BE2C (cell line): ENCODE measurements around the gene ABCG5.

Experiments used
- DNase-seq: peaks from one replicate; pipeline ENCODE4 v3.0.0-alpha.2; 2020
- H3K27me3 ChIP-seq: fragments of 250-450 bp; sonication (Bioruptor Pico); 2 replicates; pipeline ENCODE4 v1.5.1; 2020; ENCODE audit warnings: mild to moderate bottlenecking
- H3K36me3 ChIP-seq: fragments of 250-450 bp; sonication (Bioruptor Pico); 2 replicates; pipeline ENCODE4 v1.5.1; 2020; ENCODE audit warnings: mild to moderate bottlenecking
- H3K4me1 ChIP-seq: fragments of 250-450 bp; sonication (Bioruptor Pico); 2 replicates; pipeline ENCODE4 v1.5.1; 2020
- H3K4me3 ChIP-seq: 2 replicates; pipeline ENCODE4 v1.5.1; 2011; ENCODE audit warnings: low read depth, low read length
- H3K9me3 ChIP-seq: fragments of 250-450 bp; sonication (Bioruptor Pico); 2 replicates; pipeline ENCODE4 v1.5.1; 2020
- CTCF ChIP-seq: IDR thresholded peaks from 2 replicates; pipeline ENCODE4 v1.5.1; 2012; ENCODE audit warnings: mild to moderate bottlenecking, low read depth, low read length

ABCG5 gene

GRCh38 chr2:43839776-43840564, 1.3 kb upstream of the ABCG5 start:
- TF ChIP-seq CTCF, result no peak
- no peaks in the 10 kb centered on the region for H3K36me3 ChIP-seq
- H3K27me3 ChIP-seq, result no peaks in the 10 kb centered on the region
- peaks cover 5% of the 10 kb centered on the region for H3K4me1 ChIP-seq
- no peak for DNase-seq
- H3K4me3 ChIP-seq, result no peak overlapping the region
- H3K9me3 ChIP-seq, result no peaks in the 10 kb centered on the region

- H3K36me3 ChIP-seq, result no peaks in the 10 kb centered on the region
- no peak overlapping the region for H3K4me3 ChIP-seq
- TF ChIP-seq CTCF, result no peak
- no peak for DNase-seq
- no peaks in the 10 kb centered on the region for H3K27me3 ChIP-seq
- H3K9me3 ChIP-seq, result no peaks in the 10 kb centered on the region
- peaks cover 5% of the 10 kb centered on the region for H3K4me1 ChIP-seq
Measured at GRCh38 chr2:43837831-43838559, 644 bp downstream of the ABCG5 start.

- Histone ChIP-seq H3K4me3 (no peak overlapping the region), H3K4me1 (peaks cover 5% of the 10 kb centered on the region), H3K27me3 (no peaks in the 10 kb centered on the region), H3K36me3 (no peaks in the 10 kb centered on the region), H3K9me3 (no peaks in the 10 kb centered on the region)
- no peak for DNase-seq
- TF ChIP-seq CTCF, result no peak
Measured at GRCh38 chr2:43837033-43837432, 1.6 kb downstream of the ABCG5 start.

GRCh38 chr2:43832457-43832856, 6.2 kb downstream of the ABCG5 start:
- DNase-seq, result no peak

GRCh38 chr2:43831543-43832294, 6.9 kb downstream of the ABCG5 start:
- no peaks in the 10 kb centered on the region for H3K36me3 ChIP-seq

More at GRCh38 chr2:43832457-43832856, 6.2 kb downstream of the ABCG5 start:
- Histone ChIP-seq H3K36me3 (no peaks in the 10 kb centered on the region), H3K9me3 (no peaks in the 10 kb centered on the region), H3K27me3 (no peaks in the 10 kb centered on the region), H3K4me3 (no peak overlapping the region), H3K4me1 (peaks cover 5% of the 10 kb centered on the region)
- TF ChIP-seq CTCF, result no peak

More at GRCh38 chr2:43831543-43832294, 6.9 kb downstream of the ABCG5 start:
- Histone ChIP-seq H3K4me1 (peaks cover 5% of the 10 kb centered on the region), H3K4me3 (peak overlapping the region; percentile 38), H3K27me3 (no peaks in the 10 kb centered on the region), H3K9me3 (no peaks in the 10 kb centered on the region)
- peak; percentile 32 for DNase-seq
- no peak for TF ChIP-seq CTCF
